HL-60 (cell line): ENCODE measurements around the gene AP4S1.

Experiments used
- DNase-seq, 2 experiments: peaks; one replicate each; pipeline ENCODE4 v3.0.0-alpha.2; 2010 to 2020; ENCODE audit warnings: low read depth in 1 of 2, low spot score in 1 of 2
- H3K27ac ChIP-seq: fragments of 250-450 bp; sonication (Bioruptor Pico); replicated peaks from 2 replicates; pipeline ENCODE4 v1.5.1; 2020; ENCODE audit warnings: mild to moderate bottlenecking, moderate library complexity
- H3K27me3 ChIP-seq: fragments of 250-450 bp; sonication (Bioruptor Pico); 2 replicates; pipeline ENCODE4 v1.5.1; 2021; ENCODE audit warnings: mild to moderate bottlenecking, moderate library complexity; ENCODE audit not compliant: insufficient read depth, poor library complexity, severe bottlenecking
- H3K4me3 ChIP-seq: replicated peaks from 2 replicates; pipeline ENCODE4 v1.5.1; 2011; ENCODE audit warnings: mild to moderate bottlenecking, control low read depth, low read length; ENCODE audit not compliant: insufficient read depth
- CTCF ChIP-seq: IDR thresholded peaks from one replicate; pipeline ENCODE4 v1.5.1; 2011; ENCODE audit warnings: low read length, control low read depth, inconsistent platforms; ENCODE audit not compliant: insufficient read depth
- GABPA ChIP-seq: IDR thresholded peaks from 2 replicates; pipeline ENCODE4 v1.6.1; 2012; ENCODE audit warnings: low read depth
- POLR2AphosphoS5 ChIP-seq: IDR thresholded peaks from 2 replicates; pipeline ENCODE4 v1.6.1; 2012; ENCODE audit warnings: low read depth
- SPI1 ChIP-seq: IDR thresholded peaks from 2 replicates; pipeline ENCODE4 v1.6.1; 2012; ENCODE audit warnings: low read depth, mild to moderate bottlenecking, borderline replicate concordance
- TF ChIP-seq, protein P1 (sequence below): IDR thresholded peaks from 2 replicates; pipeline ENCODE4 v1.6.1; 2012; ENCODE audit warnings: low read depth; ENCODE audit not compliant: insufficient replicate concordance

The AP4S1 gene

GRCh38 chr14:31010935-31011334 lies 14.5 kb upstream of the AP4S1 start:
- Histone ChIP-seq H3K27me3 (no peaks in the 10 kb centered on the region), H3K4me3 (no peak overlapping the region), H3K27ac (no peak overlapping the region)
- TF ChIP-seq SPI1 (no peak), POLR2AphosphoS5 (no peak), GABPA (no peak), CTCF (no peak)
- TF ChIP-seq, protein P1, sequence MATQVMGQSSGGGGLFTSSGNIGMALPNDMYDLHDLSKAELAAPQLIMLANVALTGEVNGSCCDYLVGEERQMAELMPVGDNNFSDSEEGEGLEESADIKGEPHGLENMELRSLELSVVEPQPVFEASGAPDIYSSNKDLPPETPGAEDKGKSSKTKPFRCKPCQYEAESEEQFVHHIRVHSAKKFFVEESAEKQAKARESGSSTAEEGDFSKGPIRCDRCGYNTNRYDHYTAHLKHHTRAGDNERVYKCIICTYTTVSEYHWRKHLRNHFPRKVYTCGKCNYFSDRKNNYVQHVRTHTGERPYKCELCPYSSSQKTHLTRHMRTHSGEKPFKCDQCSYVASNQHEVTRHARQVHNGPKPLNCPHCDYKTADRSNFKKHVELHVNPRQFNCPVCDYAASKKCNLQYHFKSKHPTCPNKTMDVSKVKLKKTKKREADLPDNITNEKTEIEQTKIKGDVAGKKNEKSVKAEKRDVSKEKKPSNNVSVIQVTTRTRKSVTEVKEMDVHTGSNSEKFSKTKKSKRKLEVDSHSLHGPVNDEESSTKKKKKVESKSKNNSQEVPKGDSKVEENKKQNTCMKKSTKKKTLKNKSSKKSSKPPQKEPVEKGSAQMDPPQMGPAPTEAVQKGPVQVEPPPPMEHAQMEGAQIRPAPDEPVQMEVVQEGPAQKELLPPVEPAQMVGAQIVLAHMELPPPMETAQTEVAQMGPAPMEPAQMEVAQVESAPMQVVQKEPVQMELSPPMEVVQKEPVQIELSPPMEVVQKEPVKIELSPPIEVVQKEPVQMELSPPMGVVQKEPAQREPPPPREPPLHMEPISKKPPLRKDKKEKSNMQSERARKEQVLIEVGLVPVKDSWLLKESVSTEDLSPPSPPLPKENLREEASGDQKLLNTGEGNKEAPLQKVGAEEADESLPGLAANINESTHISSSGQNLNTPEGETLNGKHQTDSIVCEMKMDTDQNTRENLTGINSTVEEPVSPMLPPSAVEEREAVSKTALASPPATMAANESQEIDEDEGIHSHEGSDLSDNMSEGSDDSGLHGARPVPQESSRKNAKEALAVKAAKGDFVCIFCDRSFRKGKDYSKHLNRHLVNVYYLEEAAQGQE: no peak
- no peak for DNase-seq

GRCh38 chr14:31013841-31014240 lies 11.6 kb upstream of the AP4S1 start:
- no peak for TF ChIP-seq POLR2AphosphoS5
- no peak for TF ChIP-seq CTCF
- no peak for TF ChIP-seq SPI1
- TF ChIP-seq, protein P1: no peak
- TF ChIP-seq GABPA: no peak
- no peaks in the 10 kb centered on the region for H3K27me3 ChIP-seq

DNA sequence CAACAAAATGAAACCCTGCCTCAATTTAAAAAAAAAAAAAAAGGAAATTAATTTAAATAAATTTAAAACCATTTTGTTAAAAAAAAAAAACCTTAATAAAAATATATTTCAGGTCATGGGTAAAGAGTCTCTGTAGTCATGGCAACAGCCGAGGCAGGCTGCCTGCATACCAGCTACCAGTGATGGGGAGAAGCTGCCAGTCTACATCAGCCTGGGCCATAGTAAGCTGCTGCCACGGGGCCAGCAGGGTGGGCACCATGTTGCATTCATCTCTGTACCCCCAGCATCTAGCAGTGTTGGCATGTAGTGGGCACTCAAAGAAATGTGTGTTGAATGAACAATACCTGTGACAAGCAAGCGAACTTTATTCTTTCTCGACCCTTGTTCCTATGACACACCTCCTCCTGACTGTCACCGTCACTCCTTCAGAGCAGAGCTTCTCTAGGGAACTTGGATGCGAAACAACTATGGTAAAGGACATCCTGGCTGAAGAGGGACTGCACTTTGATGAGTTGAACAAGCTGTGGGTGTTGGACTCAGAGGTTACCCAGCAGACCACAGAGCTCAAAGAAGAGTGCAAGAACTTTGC lies 7.3 kb upstream of the AP4S1 start:
- TF ChIP-seq GABPA: no peak
- TF ChIP-seq, protein P1: no peak
- no peak for TF ChIP-seq SPI1
- no peak for TF ChIP-seq CTCF
- TF ChIP-seq POLR2AphosphoS5: no peak
- H3K27me3 ChIP-seq: no peaks in the 10 kb centered on the region
- no peak overlapping the region for H3K4me3 ChIP-seq
- H3K27ac ChIP-seq: no peak overlapping the region
- no peak for DNase-seq

More at GRCh38 chr14:31013841-31014240, 11.6 kb upstream of the AP4S1 start:
- no peak overlapping the region for H3K27ac ChIP-seq
- H3K4me3 ChIP-seq: no peak overlapping the region
- DNase-seq: no peak
